ENCODE results near the gene NFATC2. TPM values are rescaled to one million over a fixed set of nuclear protein-coding genes. Genes with fewer than 3 reads are reported as not detected.

NFATC2 gene
- total and polyA plus RNA-seq, 8 donors = 1.5 to 8.3 (median 4.3) TPM

DNA sequence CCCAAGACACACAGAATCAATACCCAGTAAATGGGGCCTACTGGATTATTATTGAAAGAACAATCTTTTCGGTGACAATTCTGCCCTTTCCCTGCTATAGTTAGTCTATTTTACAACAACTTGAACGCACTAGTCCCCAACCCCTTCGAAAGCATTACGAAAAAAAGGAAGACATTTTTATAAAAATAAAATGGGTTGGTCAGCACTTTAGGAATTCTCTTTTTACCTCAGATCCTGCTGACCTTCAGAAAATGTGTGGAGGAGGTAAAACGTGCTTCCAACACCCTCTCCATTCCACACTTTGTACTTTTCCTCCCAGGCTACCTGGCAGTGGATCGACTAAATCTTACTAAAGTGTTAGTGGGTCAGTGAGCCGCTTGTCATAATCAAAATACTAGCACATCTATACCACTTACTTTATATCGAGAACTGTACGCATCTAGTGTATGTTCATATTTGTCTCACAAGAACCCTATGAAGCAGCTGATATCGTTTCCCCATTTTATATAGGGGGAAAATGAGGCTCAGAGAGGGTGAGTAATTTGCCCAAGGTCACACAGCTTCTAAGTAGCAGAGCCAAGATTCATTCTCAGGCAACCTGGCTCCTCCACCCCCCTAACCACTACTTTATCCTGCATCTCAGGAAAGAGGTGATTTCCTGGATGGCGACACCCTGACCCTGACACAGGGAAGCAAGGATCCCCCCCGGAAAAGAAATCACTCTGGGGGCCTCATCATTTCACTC lies 10.6 kb downstream of the NFATC2 start:
- TF ChIP-seq, protein P1, sequence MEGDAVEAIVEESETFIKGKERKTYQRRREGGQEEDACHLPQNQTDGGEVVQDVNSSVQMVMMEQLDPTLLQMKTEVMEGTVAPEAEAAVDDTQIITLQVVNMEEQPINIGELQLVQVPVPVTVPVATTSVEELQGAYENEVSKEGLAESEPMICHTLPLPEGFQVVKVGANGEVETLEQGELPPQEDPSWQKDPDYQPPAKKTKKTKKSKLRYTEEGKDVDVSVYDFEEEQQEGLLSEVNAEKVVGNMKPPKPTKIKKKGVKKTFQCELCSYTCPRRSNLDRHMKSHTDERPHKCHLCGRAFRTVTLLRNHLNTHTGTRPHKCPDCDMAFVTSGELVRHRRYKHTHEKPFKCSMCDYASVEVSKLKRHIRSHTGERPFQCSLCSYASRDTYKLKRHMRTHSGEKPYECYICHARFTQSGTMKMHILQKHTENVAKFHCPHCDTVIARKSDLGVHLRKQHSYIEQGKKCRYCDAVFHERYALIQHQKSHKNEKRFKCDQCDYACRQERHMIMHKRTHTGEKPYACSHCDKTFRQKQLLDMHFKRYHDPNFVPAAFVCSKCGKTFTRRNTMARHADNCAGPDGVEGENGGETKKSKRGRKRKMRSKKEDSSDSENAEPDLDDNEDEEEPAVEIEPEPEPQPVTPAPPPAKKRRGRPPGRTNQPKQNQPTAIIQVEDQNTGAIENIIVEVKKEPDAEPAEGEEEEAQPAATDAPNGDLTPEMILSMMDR (IDR thresholded peaks at IDR 0.05) = no peak
- FAIRE-seq (no peak), DNase-seq (no peak), ATAC-seq (no peak)
- no peaks in the 10 kb centered on the region for H3K27me3 ChIP-seq
- 86 to 96% methylated on average over 12 of the region's 12 CpGs for WGBS, 2 donors
- intact Hi-C loops (cut with DNase I) = no loop called here
- peak overlapping the region in 1 of 4 donors; percentile 12 for H3K27ac ChIP-seq
- H3K9me3 ChIP-seq = no peaks in the 10 kb centered on the region
- H3K4me1 ChIP-seq = peaks cover 0 to 13% (median 5%) of the 10 kb centered on the region in 3 donors
- no peak overlapping the region for H3K4me3 ChIP-seq
- no peaks in the 10 kb centered on the region for H3K36me3 ChIP-seq

DNA sequence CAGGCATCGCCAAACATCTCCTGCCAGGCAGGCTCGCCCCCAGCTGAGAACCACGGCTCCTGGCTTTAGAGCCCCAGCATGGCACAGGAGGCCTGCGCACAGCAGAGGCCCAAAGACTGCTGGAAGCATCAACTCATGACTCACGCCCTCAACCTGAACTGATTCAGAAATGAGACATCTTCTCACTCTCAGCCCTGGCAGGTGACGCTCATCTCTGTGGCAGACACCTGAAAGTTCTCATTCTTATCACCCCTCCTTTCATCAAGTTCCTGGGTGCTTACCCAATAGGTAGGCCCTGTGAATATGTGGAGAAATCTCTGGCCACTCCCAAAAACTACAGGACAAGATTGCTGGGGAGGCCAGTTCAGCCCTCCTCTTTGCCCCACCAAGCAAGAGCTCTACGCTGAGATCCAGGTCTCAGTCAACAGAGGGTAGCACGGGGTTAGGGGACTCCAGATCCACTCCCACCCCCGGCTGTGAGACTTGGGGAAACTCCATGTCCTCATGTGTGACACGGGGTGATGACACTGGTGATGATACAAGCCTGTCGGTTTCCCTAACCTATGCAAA lies 11.3 kb downstream of the NFATC2 start:
- FAIRE-seq (no peak), ATAC-seq (no peak), DNase-seq (no peak)
- peaks cover 0 to 10% (median 2%) of the 10 kb centered on the region in 3 donors for H3K4me1 ChIP-seq
- H3K27me3 ChIP-seq = no peaks in the 10 kb centered on the region
- 95 to 97% methylated on average over 11 of the region's 11 CpGs for WGBS, 2 donors
- intact Hi-C loops (cut with DNase I) = no loop called here
- H3K27ac ChIP-seq = no peak overlapping the region
- no peaks in the 10 kb centered on the region for H3K36me3 ChIP-seq
- no peaks in the 10 kb centered on the region for H3K9me3 ChIP-seq
- H3K4me3 ChIP-seq = no peak overlapping the region
- TF ChIP-seq, protein P1 (IDR thresholded peaks at IDR 0.05) = no peak

DNA sequence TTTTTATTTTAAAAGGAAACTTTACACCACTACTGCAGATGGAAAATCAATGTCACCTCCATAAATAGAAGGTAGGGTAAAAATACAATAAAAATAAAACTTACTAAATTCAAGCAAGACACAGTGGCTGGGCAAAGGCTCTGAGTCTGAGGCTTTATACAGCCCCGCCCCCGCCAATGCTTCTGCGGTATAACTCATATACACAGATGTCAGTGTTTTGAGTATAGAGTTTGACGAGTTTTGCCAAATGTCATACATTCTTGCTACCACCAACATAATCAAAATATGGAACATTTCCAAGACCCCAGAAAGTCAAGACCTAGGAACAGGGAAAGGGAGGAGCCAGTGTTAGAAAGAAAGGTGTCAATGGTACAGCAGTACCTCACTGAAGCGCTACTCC lies 12.8 kb downstream of the NFATC2 start:
- ATAC-seq (no peak), FAIRE-seq (no peak), DNase-seq (no peak)
- Histone ChIP-seq H3K27me3 (no peaks in the 10 kb centered on the region), H3K27ac (no peak overlapping the region), H3K9me3 (no peaks in the 10 kb centered on the region), H3K4me3 (no peak overlapping the region), H3K4me1 (no peaks in the 10 kb centered on the region), H3K36me3 (no peaks in the 10 kb centered on the region)
- intact Hi-C loops (cut with DNase I) = no loop called here
- TF ChIP-seq, protein P1 (IDR thresholded peaks at IDR 0.05) = no peak
- WGBS, 2 donors = 88% methylated on average over 5 of the region's 5 CpGs

DNA sequence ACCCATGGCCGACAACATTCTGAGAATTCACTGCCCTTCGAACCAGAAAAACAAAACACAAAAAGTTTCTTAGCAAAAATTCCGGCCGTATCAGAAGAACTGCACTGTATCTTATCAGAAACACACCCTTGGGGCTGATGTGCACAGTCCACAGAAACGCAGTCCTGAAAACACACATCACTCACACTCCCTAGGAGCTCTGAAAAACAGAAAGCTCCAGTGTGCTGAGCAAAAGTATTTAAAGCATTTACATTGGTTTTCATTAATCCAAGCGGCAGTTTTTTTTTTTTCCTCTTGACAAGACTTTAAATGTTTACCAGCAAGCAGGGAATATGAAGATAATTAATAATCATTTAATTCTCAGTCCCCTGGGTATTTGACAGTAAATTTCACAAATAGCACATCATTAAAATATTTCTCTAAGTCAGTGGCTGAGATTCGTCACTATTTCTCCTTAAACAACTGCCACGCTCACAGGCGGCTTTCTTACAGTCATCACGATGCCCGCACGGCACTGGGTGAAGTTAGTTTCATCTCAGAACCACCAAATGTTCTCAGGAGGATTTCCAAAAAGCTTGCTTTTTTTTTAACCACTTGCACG lies 13.3 kb downstream of the NFATC2 start:
- ATAC-seq = peak in 2 of 4 donors; percentile 47 to 66
- DNase-seq = no peak
- H3K9me3 ChIP-seq = no peaks in the 10 kb centered on the region
- WGBS, 2 donors = 32 to 35% methylated on average over 13 of the region's 13 CpGs
- H3K4me3 ChIP-seq = no peak overlapping the region
- intact Hi-C loops (cut with DNase I) = no loop called here
- no peak for FAIRE-seq
- H3K27ac ChIP-seq = no peak overlapping the region
- no peaks in the 10 kb centered on the region for H3K4me1 ChIP-seq
- no peaks in the 10 kb centered on the region for H3K36me3 ChIP-seq
- TF ChIP-seq, protein P1 (IDR thresholded peaks at IDR 0.05) = no peak
- H3K27me3 ChIP-seq = no peaks in the 10 kb centered on the region

Measured in pancreas (tissue), 10 donors.